GM12878 (cell line): Measurements from ENCODE around the gene STARD5. TPM values are rescaled to one million over a fixed set of nuclear protein-coding genes. Genes with fewer than 3 reads are reported as not detected.

Experiments
- ATAC-seq: fragments of 200-7000 bp; cut with Tn5 transposase; 3 replicates; pipeline ENCODE4 v1.9.1; 2020; ENCODE audit warnings: mild to moderate bottlenecking, moderate library complexity
- BruUV-seq: library from RNA; stranded (reverse); fragments of 400-500 nt; replicated peaks from 2 replicates; lab custom pipeline; 2021; lab: Mats Ljungman, UMichigan
- CTCF ChIA-PET: fragments of 300-600 bp; sonication (Branson Sonifier 250); formaldehyde crosslinking; extraction: SDS; loops from one replicate; lab custom pipeline; 2021; ENCODE audit warnings: inconsistent platforms; lab: Yijun Ruan, JAX
- POLR2A ChIA-PET: fragments of 350-600 bp; formaldehyde crosslinking; extraction: SDS; loops from one replicate; lab custom pipeline; 2021; ENCODE audit warnings: inconsistent platforms; lab: Charles Lee
- RAD21 ChIA-PET: fragments of 300-600 bp; sonication (Branson Sonifier 250); formaldehyde crosslinking; loops from one replicate; lab custom pipeline; 2023; ENCODE audit warnings: antibody characterized with exemption; ENCODE audit not compliant: unreplicated experiment; lab: Charles Lee
- SMC1A ChIA-PET: fragments of 300-600 bp; sonication (Branson Sonifier 250); formaldehyde crosslinking; loops from one replicate; lab custom pipeline; 2023; ENCODE audit not compliant: unreplicated experiment, uncharacterized antibody; lab: Charles Lee
- DNase-seq: peaks from one replicate; pipeline ENCODE4 v3.0.0-alpha.2; 2011; ENCODE audit warnings: low read depth, low spot score
- FAIRE-seq: peaks from 3 replicates; lab custom pipeline; 2011; peaks lifted over from hg19 to GRCh38; lab: Jason Lieb, UNC
- H2AFZ ChIP-seq: 2 replicates; pipeline ENCODE4 v1.6.0; 2011; ENCODE audit warnings: low read depth, low read length, control low read depth; ENCODE audit not compliant: control insufficient read depth
- H3K27ac ChIP-seq: 2 replicates; pipeline ENCODE4 v1.5.1; 2011; ENCODE audit warnings: control low read depth; ENCODE audit not compliant: control insufficient read depth, insufficient read depth
- H3K27me3 ChIP-seq, 2 experiments: replicated peaks in 1 of 2; 2 replicates each; pipeline versions ENCODE4 v1.6.0 to v1.6.1; 2011; ENCODE audit warnings: low read length in 1 of 2; ENCODE audit not compliant: control insufficient read depth in 2 of 2, insufficient read depth in 2 of 2
- H3K36me3 ChIP-seq, 2 experiments: 2 replicates each; pipeline ENCODE4 v1.5.1; 2011; ENCODE audit warnings: low read length in 1 of 2; ENCODE audit not compliant: control insufficient read depth in 2 of 2, insufficient read depth in 2 of 2
- H3K4me1 ChIP-seq: 2 replicates; pipeline ENCODE4 v1.6.1; 2011; ENCODE audit warnings: mild to moderate bottlenecking, low read length, moderate library complexity, mixed read lengths; ENCODE audit not compliant: control insufficient read depth, insufficient read depth
- H3K4me2 ChIP-seq: 2 replicates; pipeline ENCODE4 v1.6.0; 2011; ENCODE audit warnings: control low read depth; ENCODE audit not compliant: control insufficient read depth, insufficient read depth
- H3K4me3 ChIP-seq: fragments of 200-600 bp; sonication (generic); 2 replicates; pipeline ENCODE4 v1.5.1; 2016
- H3K79me2 ChIP-seq: 2 replicates; pipeline ENCODE4 v1.6.0; 2011; ENCODE audit warnings: low read length; ENCODE audit not compliant: control insufficient read depth, insufficient read depth
- H3K9ac ChIP-seq: 2 replicates; pipeline ENCODE4 v1.8.0; 2011; ENCODE audit warnings: low read length, control low read depth, mixed read lengths; ENCODE audit not compliant: control insufficient read depth, insufficient read depth
- H3K9me3 ChIP-seq: replicated peaks from 3 replicates; pipeline ENCODE4 v1.5.1; 2011; ENCODE audit warnings: mild to moderate bottlenecking, low read length; ENCODE audit not compliant: control insufficient read depth, insufficient read depth
- H4K20me1 ChIP-seq: 2 replicates; pipeline ENCODE4 v1.6.0; 2011; ENCODE audit not compliant: control insufficient read depth, insufficient read depth
- ASH2L ChIP-seq: fragments of 300-600, 200-600 bp; sonication (generic); IDR thresholded peaks from 2 replicates; pipeline ENCODE4 v1.6.1; 2017; ENCODE audit warnings: low read depth, mild to moderate bottlenecking, borderline replicate concordance
- CREM ChIP-seq: IDR thresholded peaks from 2 replicates; pipeline ENCODE4 v1.6.1; 2014; ENCODE audit warnings: antibody characterized with exemption, low read depth
- CTCF ChIP-seq, 3 experiments: IDR thresholded peaks in 2 of 3; conservative IDR thresholded peaks in 1 of 3; 2 replicates each; pipeline ENCODE4 v1.5.1; 2011; ENCODE audit warnings: low read depth in 3 of 3, low read length in 3 of 3, mild to moderate bottlenecking in 3 of 3, control low read depth in 2 of 3, moderate library complexity in 2 of 3, inconsistent platforms in 1 of 3, mixed read lengths in 1 of 3; ENCODE audit not compliant: control insufficient read depth in 2 of 3, insufficient read depth in 1 of 3; ENCODE audit errors: extremely low read depth in 1 of 3
- IKZF2 ChIP-seq, 2 experiments: fragments of 450-650 bp; IDR thresholded peaks; 2 replicates each; pipeline ENCODE4 v1.6.1; 2017; ENCODE audit warnings: mild to moderate bottlenecking in 2 of 2, moderate library complexity in 2 of 2
- MXI1 ChIP-seq: fragments of 150-350 bp; IDR thresholded peaks from 2 replicates; pipeline ENCODE4 v1.6.1; 2011; ENCODE audit warnings: low read depth, mild to moderate bottlenecking, inconsistent platforms, low read length, improper control_type of control experiment
- NBN ChIP-seq: fragments of 450-650 bp; IDR thresholded peaks from 2 replicates; pipeline ENCODE4 v1.6.1; 2016
- NR2F1 ChIP-seq: fragments of 450-650 bp; conservative IDR thresholded peaks from 2 replicates; pipeline ENCODE4 v1.6.1; 2017; ENCODE audit warnings: mild to moderate bottlenecking
- POLR2AphosphoS2 ChIP-seq: IDR thresholded peaks from 2 replicates; pipeline ENCODE4 v1.6.1; 2011; ENCODE audit warnings: low read depth, mild to moderate bottlenecking, low read length, improper control_type of control experiment, moderate library complexity
- POLR2AphosphoS5 ChIP-seq: IDR thresholded peaks from 2 replicates; pipeline ENCODE4 v1.6.1; 2011; ENCODE audit warnings: mild to moderate bottlenecking, low read length, inconsistent platforms
- RFX5 ChIP-seq: IDR thresholded peaks from 2 replicates; pipeline ENCODE4 v1.6.1; 2011; ENCODE audit warnings: low read depth, low read length, improper control_type of control experiment
- SRF ChIP-seq, 2 experiments: IDR thresholded peaks; 2 replicates each; pipeline ENCODE4 v1.6.1; 2011; ENCODE audit warnings: low read depth in 2 of 2, low read length in 2 of 2, mild to moderate bottlenecking in 1 of 2, moderate library complexity in 1 of 2
- STAT1 ChIP-seq: fragments of 450-650 bp; conservative IDR thresholded peaks from 2 replicates; pipeline ENCODE4 v1.6.1; 2014; ENCODE audit warnings: antibody characterized with exemption, mild to moderate bottlenecking
- ZNF274 ChIP-seq: IDR thresholded peaks from one replicate; pipeline ENCODE4 v1.8.0; 2011; ENCODE audit not compliant: insufficient read length, insufficient read depth
- ZNF384 ChIP-seq: IDR thresholded peaks from 2 replicates; pipeline ENCODE4 v1.6.1; 2012; ENCODE audit warnings: low read depth, mild to moderate bottlenecking, low read length, improper control_type of control experiment, borderline replicate concordance
- WGBS: methylation state at CpG from one replicate; pipeline ENCODE4 v1.1.6; 2016; ENCODE audit warnings: low lambda C conversion rate; ENCODE audit not compliant: insufficient replicate concordance, insufficient coverage; ENCODE audit errors: missing lambda C conversion rate; 5-methylcytosine and 5-hydroxymethylcytosine counted together
- in situ Hi-C: fragments of 300-500 bp; cut with MboI; formaldehyde crosslinking; loops from 9 replicates; pipeline ENCODE4 v1.14.3; 2018; ENCODE audit warnings: mixed read lengths
- intact Hi-C: fragments of 100-400 bp; cut with micrococcal nuclease; formaldehyde crosslinking; loops from one replicate; pipeline ENCODE4 v1.14.2; 2022; ENCODE audit not compliant: unreplicated experiment
- polyA plus RNA-seq, 11 experiments: library from polyadenylated mRNA; depleted of rRNA in 4 of 11; unstranded in 6 of 11; stranded (reverse) in 5 of 11; fragments of >200 nt; fragmentation: Nextera tagmentation in 4 of 11; fragmentation: Illumina TruSeq in 1 of 11; extraction: Ambion mirVana in 4 of 11; extraction: Trizol in 1 of 11; gene quantifications; 1 replicate in 1 of 11; 2 replicates in 10 of 11; pipeline versions ENCODE4 v1.2.1 to v1.2.3, GENCODE V29; 2011 to 2016; ENCODE audit warnings: inconsistent platforms in 2 of 11, missing spikeins in 2 of 11, low read depth in 1 of 11
- total RNA-seq, 4 experiments: library from RNA; depleted of rRNA in 3 of 4; stranded (reverse); fragments of >200 nt in 3 of 4; fragmentation: Illumina TruSeq in 1 of 4; extraction: Trizol in 1 of 4; gene quantifications; 2 replicates each; pipeline versions ENCODE4 v1.2.1 to v1.2.3, GENCODE V29; 2013 to 2021

STARD5 gene
- total and polyA plus RNA-seq, 10 of the 15 experiments (the other 5 are each of a cell fraction or from before 2014, with no cell fraction given), result 2.3 to 9.4 (median 4.7) TPM

- Histone ChIP-seq H3K79me2 (no peaks in the 10 kb centered on the region), H3K27ac (no peak overlapping the region), H3K9me3 (no peaks in the 10 kb centered on the region), H4K20me1 (no peaks in the 10 kb centered on the region), H3K9ac (no peak overlapping the region), H2AFZ (no peak overlapping the region), H3K4me3 (no peak overlapping the region), H3K27me3 (no peaks in the 10 kb centered on the region; a peak in 1 of 4 replicates), H3K36me3 (no peaks in the 10 kb centered on the region), H3K4me1 (no peaks in the 10 kb centered on the region), H3K4me2 (no peak overlapping the region)
- FAIRE-seq (no peak), ATAC-seq (peak; percentile 38; the same call in 1 of the 3 replicates), DNase-seq (no peak)
- WGBS, result 31% methylated on average over 6 of the region's 6 CpGs
- in situ Hi-C loops (no loop called here), intact Hi-C loops (no loop called here)
- RAD21 ChIA-PET, result interaction anchor here (0.7 kb wide), 1 partner anchor 31 kb away, joined by 3 read pairs; no protein-coding TSS in a partner anchor
- POLR2A ChIA-PET, result no interaction called here
- CTCF ChIA-PET, result interaction anchor here (3.7 kb wide), 1 partner anchor 91 kb away, joined by 15 read pairs; no protein-coding TSS in a partner anchor
- SMC1A ChIA-PET, result interaction anchor here (0.9 to 2.2 kb wide), 4 partner anchors 9 to 82 kb away, joined by 3 to 6 read pairs (median 4); no protein-coding TSS in a partner anchor
- TF ChIP-seq CTCF (IDR thresholded peaks at IDR 0.05 in 2 of 3, conservative IDR thresholded peaks at IDR 0.05 in 1 of 3; ENCODE audit: control insufficient read depth in 2 of 3, extremely low read depth in 1 of 3, insufficient read depth in 1 of 3, low read depth in 3 of 3, low read length in 3 of 3) (peak in 2 of 3 experiments; percentile 13 to 17; a peak in 1 of 6 replicates), IKZF2 (IDR thresholded peaks at IDR 0.05) (no peak), POLR2AphosphoS2 (no peak)
- BruUV-seq, result no TSS peak
Observed at GRCh38 chr15:81357180-81357686, 33.3 kb upstream of the STARD5 start.

GRCh38 chr15:81356252-81356651 is 32.3 kb upstream of the STARD5 start:
- H3K4me3 ChIP-seq, result no peak overlapping the region
- FAIRE-seq, result no peak
- H3K36me3 ChIP-seq, result no peaks in the 10 kb centered on the region
- no peaks in the 10 kb centered on the region for H3K9me3 ChIP-seq
- no peak for DNase-seq
- H3K4me1 ChIP-seq, result no peaks in the 10 kb centered on the region
- intact Hi-C loops (no loop called here), in situ Hi-C loops (no loop called here)
- H3K27me3 ChIP-seq, result no peaks in the 10 kb centered on the region; a peak in 1 of 4 replicates
- H2AFZ ChIP-seq, result no peak overlapping the region
- BruUV-seq, result no TSS peak
- H3K4me2 ChIP-seq, result no peak overlapping the region
- RAD21 ChIA-PET, result no interaction called here
- H3K79me2 ChIP-seq, result no peaks in the 10 kb centered on the region
- WGBS, result 75% methylated on average over 5 of the region's 5 CpGs
- CTCF ChIA-PET, result interaction anchor here (1.6 to 3.7 kb wide), 2 partner anchors 20 to 90 kb away, joined by 5 to 15 read pairs; no protein-coding TSS in a partner anchor
- no peak overlapping the region for H3K27ac ChIP-seq
- SMC1A ChIA-PET, result interaction anchor here (1.1 to 2.2 kb wide), 3 partner anchors 10 to 81 kb away, joined by 3 to 6 read pairs (median 5); no protein-coding TSS in a partner anchor
- H4K20me1 ChIP-seq, result no peaks in the 10 kb centered on the region
- POLR2A ChIA-PET, result no interaction called here
- H3K9ac ChIP-seq, result no peak overlapping the region
- no peak for ATAC-seq
- TF ChIP-seq POLR2AphosphoS5 (no peak), RFX5 (no peak), NR2F1 (no peak), SRF (IDR thresholded peaks at IDR 0.05; ENCODE audit: low read depth in 2 of 2, low read length in 2 of 2) (no peak), NBN (no peak), CREM (no peak), MXI1 (no peak), ZNF384 (no peak), ZNF274 (no peak), ASH2L (no peak), STAT1 (no peak)
